Stimulated activated CD8-positive, alpha-beta memory T cell treated with anti-CD3 and anti-CD28 coated beads, Interleukin-15, amount 100 ng/mL, for 24 hours (primary cell): ENCODE measurements around the gene DNER.
"Not testable (repeated sequence)": the region's sequence is repeated elsewhere in the genome, so short reads cannot be mapped to it uniquely, and the experiment has no call there.

Source experiments
- DNase-seq: peaks from one replicate; pipeline ENCODE4 v3.0.0-alpha.2; 2020; ENCODE audit warnings: low read depth

DNER gene

DNA sequence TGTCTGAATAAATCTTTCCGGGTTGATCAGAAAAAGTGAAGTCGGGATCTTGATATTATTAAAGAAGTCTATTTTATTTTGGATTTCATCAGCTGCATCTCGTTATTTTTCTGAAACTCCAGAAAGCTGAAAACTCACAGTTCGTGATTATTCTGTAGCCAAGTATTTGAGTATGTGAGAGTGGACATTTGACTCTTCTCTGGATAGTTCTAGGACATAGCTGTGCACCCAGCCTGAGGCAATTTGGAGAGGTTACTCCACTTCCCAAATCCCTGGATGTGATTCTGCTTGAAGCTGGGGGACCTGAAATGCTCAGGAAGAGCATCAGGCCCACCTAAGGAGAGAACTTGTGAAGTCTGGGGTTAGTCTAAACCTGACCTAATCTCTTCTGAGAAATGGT lies 325.6 kb downstream of the DNER start:
- no peak for DNase-seq

DNA sequence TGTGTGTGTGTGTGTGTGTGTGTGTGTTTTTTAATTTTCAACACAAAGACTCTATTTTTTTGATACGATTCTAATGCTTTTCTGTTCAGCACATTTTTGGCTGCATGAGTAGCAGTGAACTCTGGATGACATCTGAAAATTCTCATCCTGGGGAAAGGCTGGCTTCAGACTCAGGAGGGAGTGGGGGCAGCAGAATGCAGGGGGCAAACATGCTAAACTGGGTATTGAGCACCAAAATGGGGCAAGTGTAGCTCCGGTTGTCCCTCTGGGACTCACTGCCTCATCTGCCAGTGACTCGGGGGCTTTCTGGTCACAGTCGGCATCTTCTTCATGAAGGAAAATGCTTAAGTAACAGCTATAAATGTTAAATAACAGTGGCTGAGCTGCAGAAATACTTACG lies 326.5 kb downstream of the DNER start:
- DNase-seq: no peak

DNA sequence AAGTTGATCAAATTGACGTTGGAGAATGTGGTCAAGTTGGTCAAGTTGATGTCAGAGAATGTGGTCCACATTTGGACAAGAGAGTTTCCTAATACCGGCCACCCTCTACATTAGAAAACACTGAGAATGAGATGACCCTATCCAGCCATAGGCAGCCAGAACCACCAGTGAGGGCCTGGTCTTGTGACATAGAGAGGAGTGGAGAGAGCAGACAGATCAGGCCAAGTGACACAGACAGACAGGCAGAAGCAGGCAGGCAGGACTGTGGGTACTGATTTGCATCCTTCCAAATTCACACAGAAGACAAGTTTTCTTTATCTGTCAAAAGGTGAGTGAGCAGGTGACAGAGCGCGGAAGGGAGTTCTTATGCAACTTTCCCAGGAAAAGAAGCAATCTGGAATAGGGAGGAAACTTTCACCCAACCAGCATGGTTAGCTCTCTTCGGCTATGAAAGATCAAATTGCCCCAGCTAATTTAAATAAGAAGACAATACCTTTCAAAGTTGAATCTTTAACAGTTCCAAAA lies 334.2 kb downstream of the DNER start:
- DNase-seq: no peak

DNA sequence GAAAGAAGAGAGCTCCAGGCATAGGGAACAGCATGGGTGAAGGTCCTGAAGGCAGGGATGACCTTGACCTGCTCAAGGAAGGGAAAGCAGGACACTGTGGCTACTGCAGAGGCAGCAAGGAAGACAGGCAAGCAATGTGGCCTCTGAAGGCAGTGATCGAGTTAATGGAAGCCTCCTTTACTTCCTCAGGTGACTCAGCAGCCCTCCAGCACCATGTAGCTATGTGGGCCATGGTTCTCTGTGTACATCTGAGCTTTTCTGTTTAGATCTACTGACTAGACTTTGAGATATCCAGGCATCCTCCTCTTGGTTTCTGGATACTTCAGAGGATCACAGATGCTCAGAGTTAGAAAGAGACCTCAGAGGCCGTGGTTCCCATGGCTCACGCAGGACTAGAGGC lies 336.0 kb downstream of the DNER start:
- DNase-seq: no peak

DNA sequence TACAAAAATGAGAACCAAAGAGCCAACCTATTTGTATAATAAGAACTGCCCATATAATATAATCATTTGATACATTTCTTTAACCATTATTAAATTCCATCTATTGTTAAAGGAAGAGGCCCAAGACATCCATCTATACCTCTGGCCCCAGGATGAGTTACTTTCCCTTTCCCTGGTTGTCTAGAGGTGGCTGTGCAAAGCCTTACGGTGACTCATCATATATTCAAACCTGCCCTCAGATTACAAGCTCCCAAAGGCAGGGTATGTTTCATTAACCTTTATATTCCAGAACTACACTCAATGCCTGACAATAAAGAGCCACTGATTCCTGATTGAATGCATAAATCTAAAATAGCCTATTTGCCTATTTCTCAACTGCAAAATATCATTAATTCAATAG lies 337.5 kb downstream of the DNER start:
- DNase-seq: no peak

DNA sequence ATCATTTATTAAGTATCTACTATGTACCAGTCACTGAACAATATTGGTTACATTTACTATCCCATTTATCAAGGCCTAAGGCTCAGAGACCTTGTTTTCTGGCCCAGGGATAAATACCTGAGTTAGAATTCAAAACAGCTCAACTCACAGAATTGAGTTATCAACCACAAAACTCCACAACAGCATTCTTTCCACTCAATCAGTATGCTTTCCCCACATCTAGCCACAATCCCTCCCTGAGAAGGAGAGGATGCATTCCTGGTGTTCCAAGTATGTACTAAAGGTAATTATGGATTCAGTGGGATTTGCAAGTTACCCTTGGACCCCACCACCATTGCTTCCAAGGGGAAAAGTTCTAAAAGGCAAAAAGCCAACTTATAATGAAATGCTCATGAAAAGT lies 339.1 kb downstream of the DNER start:
- DNase-seq: no peak

DNA sequence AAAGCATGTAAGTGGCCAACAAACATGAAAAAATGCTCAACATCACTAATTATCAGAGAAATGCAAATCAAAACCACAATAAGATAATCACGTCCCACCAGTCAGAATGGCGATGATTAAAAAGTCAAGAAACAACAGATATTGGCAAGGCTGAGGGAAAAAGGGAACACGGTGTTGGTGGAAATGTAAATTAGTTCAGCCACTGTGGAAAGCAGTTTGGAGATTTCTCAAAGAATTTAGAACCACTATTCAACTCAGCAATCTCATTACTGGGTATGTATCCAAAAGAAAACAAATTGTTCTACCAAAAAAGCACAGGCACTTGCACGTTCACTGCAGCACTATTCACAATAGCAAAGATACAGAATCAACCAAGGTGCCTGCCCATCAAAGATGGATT lies 341.0 kb downstream of the DNER start:
- not testable (repeated sequence) for DNase-seq

DNA sequence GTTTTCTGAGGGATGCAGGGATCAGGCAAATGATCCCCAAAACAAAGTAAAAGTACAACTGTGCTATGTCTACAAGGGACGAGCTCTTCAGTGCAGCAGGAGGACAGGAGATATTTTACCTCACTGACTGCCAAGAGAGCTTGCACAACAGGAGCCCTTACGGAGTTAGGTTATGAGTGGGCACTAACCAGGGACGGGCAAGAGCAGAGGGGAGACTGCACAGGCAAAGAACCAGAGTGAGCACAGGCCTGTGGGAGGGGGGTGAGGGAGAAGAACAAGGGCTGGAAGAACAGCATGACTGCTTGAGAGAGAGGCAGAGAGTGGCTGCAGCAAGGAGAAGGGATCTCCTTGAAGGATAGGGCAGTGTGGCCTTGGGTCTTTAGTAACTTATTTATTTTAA lies 342.1 kb downstream of the DNER start:
- no peak for DNase-seq

DNA sequence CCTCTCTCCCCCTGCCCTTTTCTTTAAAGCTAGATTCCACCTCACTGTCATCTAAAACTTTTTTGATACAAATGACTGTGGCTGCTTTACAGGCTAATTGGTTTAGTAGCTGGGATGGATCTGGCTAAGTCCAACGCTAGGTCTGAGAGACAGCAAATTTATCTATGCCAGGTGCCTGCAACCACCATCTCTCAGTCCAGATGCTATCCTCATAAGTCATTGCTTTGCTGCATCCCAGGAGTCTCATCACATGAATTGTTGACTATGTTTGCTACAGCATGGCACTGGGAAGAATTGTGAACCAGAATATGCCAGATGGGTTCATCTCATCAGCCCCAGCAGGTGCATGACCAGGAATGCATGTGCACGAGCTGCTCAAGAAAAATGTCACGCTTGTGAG lies 343.3 kb downstream of the DNER start:
- DNase-seq: no peak

DNA sequence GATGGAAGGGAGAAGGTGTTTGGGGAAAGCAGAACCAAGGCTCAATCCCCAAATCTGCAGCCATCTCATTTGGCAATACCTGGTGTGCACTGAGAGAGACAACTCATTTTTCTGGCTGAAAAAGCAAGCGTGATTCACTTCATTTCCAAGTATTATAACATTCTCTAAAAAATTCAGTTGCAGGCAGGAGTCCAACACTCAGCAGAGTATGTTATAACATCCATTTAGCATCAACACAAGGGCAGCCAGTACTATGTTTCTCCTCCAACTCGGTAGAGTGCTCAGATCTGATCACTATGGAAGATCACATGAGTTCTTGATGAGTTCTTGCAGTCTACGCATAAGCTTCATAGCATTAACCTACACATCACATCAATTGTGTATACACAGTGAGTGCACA lies 343.8 kb downstream of the DNER start:
- DNase-seq: no peak

DNA sequence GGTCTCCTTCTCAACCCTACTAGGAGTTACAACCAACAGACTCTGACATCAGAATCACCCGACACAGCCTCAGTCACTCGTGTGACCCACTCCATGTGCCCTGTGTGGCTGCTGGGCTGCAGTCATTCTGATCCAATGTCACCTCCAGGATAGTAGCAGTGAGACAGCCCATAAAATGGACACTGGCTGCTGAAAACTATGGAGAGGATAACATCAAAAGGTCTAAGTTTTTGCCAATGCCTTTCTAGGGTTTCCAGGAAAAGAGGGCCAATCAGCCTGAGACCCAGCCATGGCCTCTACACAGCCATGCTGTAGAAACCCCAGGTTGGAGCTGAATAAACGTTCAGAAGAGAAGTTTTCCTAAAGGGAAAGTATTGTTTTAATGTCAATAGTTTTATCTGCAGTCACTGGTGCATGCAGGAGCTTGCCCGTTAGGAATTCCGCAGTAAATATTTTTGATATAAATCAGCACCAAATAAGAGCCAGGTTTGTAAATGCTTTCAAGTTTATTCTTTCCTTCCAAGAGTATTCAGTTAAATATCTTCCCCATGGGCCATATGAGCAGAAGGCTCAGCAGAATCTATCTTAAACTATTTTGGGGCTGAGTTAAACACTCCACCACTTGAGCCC lies 351.1 kb downstream of the DNER start:
- no peak for DNase-seq

DNA sequence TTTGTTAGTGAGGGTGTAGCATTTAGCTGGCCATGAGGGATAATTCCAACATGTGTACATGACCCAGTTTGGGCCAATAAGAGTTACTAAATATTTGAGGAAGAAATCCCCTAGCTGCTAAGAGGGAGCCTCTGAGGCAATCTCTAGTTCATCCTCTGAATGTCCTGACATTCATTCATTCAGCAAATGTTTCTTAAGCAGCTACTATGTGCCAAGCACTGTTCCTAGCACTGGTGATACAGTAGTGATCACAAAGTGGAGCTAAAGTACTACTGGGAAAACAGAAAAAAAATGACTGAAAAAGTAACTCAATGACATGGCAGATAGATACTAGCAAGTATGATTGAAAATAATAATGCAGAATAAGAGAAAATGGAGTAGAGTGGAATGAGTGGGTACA lies 363.5 kb downstream of the DNER start:
- DNase-seq: no peak

DNA sequence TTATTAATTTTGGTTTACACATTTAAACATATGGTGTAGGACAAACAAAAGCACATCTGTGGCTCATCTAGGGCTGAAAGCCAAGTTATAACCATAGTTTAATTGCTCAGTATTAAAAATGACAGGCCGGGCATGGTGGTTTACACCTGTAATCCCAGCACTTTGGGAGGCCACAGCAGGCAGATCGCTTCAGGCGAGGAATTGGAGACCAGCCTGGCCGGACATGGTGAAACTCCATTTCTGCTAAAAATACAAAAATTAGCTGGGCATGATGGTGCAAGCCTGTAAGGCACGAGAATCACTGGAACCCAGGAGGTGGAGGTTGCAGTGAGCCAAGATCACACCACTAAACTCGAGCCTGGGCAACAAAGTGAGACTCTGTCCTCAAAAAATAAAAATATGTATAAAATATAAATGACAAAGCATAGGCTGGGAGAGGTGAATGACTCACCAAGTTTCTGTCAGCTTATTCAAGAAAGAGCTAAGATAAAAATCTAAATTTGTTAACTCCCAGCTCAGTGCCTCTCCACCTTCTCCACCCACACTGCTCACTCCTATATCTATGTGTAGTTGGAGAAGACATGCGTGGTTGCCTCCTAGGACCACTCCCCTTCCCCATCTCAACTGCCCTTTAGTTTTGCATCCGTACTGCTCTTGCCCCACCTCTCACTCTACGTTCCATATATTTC lies 364.1 kb downstream of the DNER start:
- no peak for DNase-seq

DNA sequence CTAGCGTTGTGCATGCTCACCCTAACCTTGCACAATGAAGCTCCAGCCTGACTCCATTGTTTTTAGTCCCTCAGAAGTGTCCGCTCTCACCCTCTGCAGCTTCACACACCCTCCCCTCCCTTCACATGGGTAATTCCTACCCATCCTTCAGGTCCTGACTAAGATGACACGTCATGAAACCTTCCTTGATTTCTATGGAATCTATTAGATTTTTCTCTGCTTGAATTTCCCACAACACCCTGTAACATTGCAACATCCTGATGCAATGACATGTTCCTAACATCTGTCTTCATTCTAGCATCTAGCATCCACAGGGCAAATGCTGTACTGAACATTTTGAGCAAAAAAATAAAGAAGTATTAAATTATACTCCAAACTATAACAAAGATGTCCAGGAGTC lies 366.2 kb downstream of the DNER start:
- no peak for DNase-seq

DNA sequence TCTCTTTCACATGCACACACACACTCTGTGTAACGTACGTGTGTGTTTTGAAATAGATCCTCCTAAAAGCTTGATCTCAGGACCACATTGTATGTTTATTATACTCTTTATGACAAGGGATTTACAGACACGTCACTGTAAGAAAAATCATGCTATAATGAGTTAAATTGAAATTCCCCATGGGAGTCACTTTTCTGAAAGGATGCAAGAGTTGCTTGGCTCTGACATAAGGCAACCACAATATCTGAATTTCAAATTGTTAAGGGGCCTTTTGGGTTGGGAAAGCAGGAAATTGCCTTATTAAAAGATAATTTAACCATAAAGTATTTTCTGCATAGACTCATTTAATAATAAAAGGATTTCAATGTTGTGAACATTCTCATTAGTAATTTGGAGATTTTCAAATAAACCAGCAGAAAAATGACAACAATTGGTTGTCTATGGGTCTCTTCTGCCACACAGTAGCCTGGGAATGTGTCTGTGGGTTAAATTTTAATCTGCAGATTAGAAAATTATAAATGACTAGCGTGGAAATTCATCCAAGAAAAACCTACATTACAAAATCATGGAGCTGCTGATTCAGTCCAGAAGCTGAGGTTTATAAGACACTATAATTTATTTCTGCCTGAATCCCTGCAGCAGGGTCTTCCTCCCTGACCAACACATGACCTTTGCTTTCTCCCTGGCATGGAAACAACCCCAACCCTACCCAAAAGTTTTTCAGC lies 367.4 kb downstream of the DNER start:
- no peak for DNase-seq

DNA sequence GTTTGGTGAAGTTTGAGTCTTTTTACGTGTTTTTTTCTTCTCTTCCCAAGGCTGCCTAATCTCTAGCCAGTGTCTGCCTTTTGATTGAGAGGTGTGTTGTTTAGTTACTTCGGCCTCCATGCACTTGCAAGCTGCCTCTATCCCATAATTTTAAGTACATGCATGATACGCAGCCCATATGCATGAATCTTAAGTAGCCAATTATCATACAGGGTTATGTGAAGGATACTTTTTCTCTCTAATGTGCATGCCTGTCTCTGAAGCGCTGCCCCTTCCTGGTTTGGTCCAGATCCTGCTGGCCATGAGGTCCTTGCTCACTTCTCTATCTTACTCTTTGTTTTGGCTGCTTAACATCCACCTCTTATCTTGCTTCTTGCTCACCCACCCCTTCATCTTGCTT lies 369.4 kb downstream of the DNER start:
- no peak for DNase-seq

DNA sequence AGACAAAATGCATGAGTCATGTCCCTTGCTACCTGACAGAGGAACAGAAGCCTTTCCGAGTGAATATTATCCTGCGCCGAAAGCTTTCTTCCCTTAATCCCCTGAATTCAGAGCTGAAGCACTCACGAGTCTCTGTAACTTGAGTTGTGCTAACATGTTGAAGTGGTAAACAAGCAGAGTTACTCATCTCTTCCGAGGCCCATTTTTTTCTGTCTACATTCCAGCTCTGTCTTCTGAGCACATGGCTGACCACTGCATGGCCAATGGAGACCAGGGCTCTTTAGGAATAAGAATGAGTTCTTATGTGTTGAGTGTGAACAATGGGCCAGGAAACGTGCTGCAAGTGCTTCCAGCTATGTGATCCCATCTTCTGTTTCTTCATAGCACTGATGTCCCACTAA lies 370.2 kb downstream of the DNER start:
- DNase-seq: no peak

DNA sequence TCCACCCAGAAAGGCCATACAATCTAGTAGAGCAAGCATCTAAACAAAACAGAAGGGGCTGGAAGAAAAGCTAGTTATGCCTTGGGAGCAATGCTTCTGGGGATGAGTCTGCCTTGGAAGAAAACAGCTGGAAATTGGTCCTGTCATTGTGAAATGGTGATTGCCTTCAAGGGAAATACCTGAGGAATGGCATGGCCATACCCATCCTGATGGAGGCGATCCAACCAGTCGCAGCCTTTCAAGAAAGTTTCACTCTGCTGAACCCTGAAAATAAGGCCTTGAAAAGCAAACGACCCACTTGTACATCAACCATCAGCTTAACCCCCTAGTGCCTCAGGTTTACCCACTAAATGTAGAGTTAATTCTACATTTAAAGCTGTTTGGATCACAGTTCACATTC lies 370.7 kb downstream of the DNER start:
- no peak for DNase-seq

DNA sequence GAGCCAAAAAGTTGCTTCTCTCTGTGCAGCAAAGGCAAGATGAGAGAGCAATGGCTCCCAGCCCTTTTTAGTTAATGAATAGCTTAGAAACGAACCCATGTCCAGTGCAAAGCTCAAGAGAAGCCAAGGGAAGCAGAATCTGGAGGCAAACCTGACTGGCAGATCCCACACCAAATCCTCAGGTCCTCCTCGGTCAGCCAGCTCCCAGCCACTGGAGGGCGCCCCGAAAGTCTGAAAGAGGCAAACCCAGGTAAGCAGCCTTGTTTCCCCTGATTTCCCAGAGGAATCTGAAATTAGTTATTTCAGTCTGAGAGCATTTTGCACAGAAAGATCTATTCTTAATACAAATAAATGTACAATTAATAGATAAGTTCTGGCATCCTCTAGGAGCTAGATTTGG lies 372.0 kb downstream of the DNER start:
- DNase-seq: no peak

DNA sequence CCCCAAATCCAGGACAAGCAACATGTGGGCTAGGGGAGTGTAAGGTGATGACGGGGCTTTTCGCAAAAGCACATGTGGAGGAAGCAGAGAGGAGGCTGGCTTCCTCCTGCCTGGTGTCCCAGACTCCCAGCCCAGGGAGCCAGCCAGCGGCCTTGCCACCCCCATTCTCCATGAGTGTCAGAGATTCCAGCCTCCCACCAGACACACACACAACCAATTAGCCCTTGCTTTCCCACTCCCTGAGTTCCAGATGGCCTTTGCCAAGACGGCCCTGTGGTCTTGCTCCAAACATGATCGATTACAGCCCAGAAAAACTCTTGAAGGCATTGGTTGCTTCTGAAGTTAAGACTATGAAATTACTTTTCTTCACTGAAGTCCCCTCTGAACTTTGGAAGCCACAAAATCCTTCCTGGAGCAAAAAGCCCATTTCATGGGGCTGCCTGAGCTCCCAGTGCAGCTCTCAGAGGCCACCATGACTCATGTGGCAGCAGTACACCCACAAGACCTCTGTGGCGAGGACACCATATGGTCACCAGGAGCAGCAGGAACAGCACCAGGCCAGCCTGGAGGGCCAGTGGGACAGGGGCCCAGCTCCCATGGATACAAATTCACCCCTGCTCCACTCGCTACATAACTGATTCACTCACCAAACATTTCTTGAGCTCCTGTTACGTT lies 374.1 kb downstream of the DNER start:
- DNase-seq: no peak

DNA sequence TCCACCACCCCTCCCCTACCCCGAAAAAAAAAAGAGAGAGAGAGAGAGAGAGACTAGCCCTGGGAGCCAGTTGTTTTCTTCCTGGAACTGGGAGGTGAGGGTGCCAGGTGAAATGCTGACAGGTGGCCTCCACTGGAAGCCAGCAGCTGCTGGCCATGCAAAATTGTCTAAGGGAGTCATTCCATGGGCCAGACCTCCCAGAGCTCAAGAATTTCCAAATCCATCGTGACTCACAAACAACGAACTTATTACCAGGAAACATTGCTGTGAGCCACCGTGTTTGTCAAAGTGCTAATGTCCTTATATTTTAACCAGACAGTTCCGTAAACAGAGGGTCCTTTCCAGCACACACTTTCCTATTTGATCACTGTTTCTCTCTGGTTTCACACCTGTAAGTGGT lies 374.7 kb downstream of the DNER start:
- DNase-seq: no peak

DNA sequence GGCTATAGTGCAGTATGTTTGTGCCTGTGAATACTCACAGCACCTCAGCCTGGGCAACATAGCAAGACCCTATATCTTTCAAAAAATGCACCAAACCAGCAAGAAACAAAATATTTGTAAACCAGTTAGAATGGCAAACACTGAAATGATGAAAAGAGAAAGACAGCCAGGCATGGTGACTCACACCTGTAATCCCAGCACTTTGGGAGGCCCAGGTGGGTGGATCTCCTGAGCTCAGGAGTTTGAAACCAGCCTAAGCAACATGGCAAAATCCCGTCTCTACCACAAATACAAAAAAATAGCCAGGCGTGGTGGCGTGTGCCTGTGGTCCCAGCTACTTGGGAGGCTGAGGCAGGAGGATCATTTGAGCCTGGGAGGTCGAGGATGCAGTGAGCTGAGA lies 375.2 kb downstream of the DNER start:
- not testable (repeated sequence) for DNase-seq

DNA sequence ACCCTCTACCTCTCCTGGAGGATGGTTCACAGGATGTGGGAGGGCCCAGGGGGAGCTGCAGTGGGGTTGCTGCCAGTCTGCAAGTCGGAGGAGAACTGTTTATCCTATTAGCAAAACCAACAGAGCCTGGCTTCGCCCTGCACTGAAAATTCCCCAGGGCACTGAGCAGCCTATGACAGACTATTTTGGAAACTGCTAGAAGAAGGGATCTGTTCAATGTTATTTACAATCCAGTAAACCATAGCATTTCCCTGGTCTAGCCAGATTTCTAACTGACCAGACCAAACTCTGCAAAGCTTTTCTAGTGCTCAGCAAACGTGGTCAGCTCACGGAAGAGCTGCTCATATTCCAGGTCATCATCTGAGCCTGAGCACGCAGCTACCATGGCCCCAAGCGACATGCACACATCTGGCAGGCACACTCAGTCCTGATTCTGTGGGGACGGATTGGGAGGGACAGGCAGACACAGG lies 378.4 kb downstream of the DNER start:
- no peak for DNase-seq
